Measurements from ENCODE around the gene KLLN.
"Not testable (repeated sequence)": the region's sequence is repeated elsewhere in the genome, so short reads cannot be mapped to it uniquely, and the experiment has no call there.

Gene KLLN

GRCh38 chr10:87865241-87865881, 2.0 kb upstream of the KLLN start:
- peak; percentile 19 for DNase-seq

GRCh38 chr10:87864496-87865059, 1.2 kb upstream of the KLLN start:
- no peak for DNase-seq

GRCh38 chr10:87863951-87864495, 690 bp upstream of the KLLN start:
- DNase-seq, result peak; percentile 87

GRCh38 chr10:87862679-87863052, 667 bp downstream of the KLLN start:
- no peak for DNase-seq

GRCh38 chr10:87861953-87862678, 1.2 kb downstream of the KLLN start:
- peak; percentile 98 for DNase-seq

- no peak for DNase-seq
Observed at GRCh38 chr10:87861566-87861952, 1.8 kb downstream of the KLLN start.

- DNase-seq, result no peak
Observed at GRCh38 chr10:87860816-87861403, 2.4 kb downstream of the KLLN start.

GRCh38 chr10:87860156-87860795, 3.1 kb downstream of the KLLN start:
- no peak for DNase-seq

GRCh38 chr10:87855665-87856064, 7.7 kb downstream of the KLLN start:
- not testable (repeated sequence) for DNase-seq

- not testable (repeated sequence) for DNase-seq
Observed at GRCh38 chr10:87855247-87855646, 8.1 kb downstream of the KLLN start.

GRCh38 chr10:87852089-87852488, 11.2 kb downstream of the KLLN start:
- DNase-seq, result no peak

- peak; percentile 54 for DNase-seq
Observed at GRCh38 chr10:87850742-87851205, 12.6 kb downstream of the KLLN start.

GRCh38 chr10:87849001-87849400, 14.3 kb downstream of the KLLN start:
- DNase-seq, result no peak

- DNase-seq, result no peak
Observed at GRCh38 chr10:87847550-87847949, 15.8 kb downstream of the KLLN start.

- not testable (repeated sequence) for DNase-seq
Observed at GRCh38 chr10:87846711-87847110, 16.6 kb downstream of the KLLN start.

GRCh38 chr10:87846023-87846422, 17.3 kb downstream of the KLLN start:
- peak; percentile 28 for DNase-seq

- no peak for DNase-seq
Observed at GRCh38 chr10:87845624-87845998, 17.7 kb downstream of the KLLN start.

- DNase-seq, result no peak
Observed at GRCh38 chr10:87844837-87845623, 18.3 kb downstream of the KLLN start.

- no peak for DNase-seq
Observed at GRCh38 chr10:87843714-87844113, 19.6 kb downstream of the KLLN start.

- no peak for DNase-seq
Observed at GRCh38 chr10:87842776-87843497, 20.4 kb downstream of the KLLN start.

GRCh38 chr10:87842220-87842641, 21.1 kb downstream of the KLLN start:
- no peak for DNase-seq

Measured in retina (tissue), 1 donor.